SK-N-SH treated with all-trans-retinoic acid at 6 μM for 48 hours (cell line): ENCODE data around the gene RAD51B.

Source experiments
- ATAC-seq: fragments of 200-7000 bp; cut with Tn5 transposase; 3 replicates; pipeline ENCODE4 v1.9.1; 2020; ENCODE audit warnings: mild to moderate bottlenecking, moderate library complexity
- BACH2 ChIP-seq: fragments of 250-450 bp; sonication (Bioruptor Pico); IDR thresholded peaks from 2 replicates; pipeline ENCODE4 v1.9.0; 2021; ENCODE audit warnings: mild to moderate bottlenecking, borderline replicate concordance
- CSDC2 ChIP-seq: fragments of 250-450 bp; sonication (Bioruptor Pico); IDR thresholded peaks from 2 replicates; pipeline ENCODE4 v1.5.0; 2020; ENCODE audit warnings: mild to moderate bottlenecking, moderate library complexity
- ESRRG ChIP-seq: fragments of 250-450 bp; sonication (Bioruptor Pico); IDR thresholded peaks from 2 replicates; pipeline ENCODE4 v1.6.1; 2021; ENCODE audit warnings: mild to moderate bottlenecking
- ISL1 ChIP-seq: fragments of 250-450 bp; sonication (Bioruptor Pico); IDR thresholded peaks from 2 replicates; pipeline ENCODE4 v2.1.2; 2022; ENCODE audit warnings: mild to moderate bottlenecking, moderate library complexity
- OSR1 ChIP-seq: fragments of 250-450 bp; sonication (Bioruptor Pico); IDR thresholded peaks from 2 replicates; pipeline ENCODE4 v1.8.0; 2022; ENCODE audit warnings: moderate library complexity, mild to moderate bottlenecking, inconsistent platforms
- PPARA ChIP-seq: fragments of 250-450 bp; sonication (Bioruptor Pico); IDR thresholded peaks from 2 replicates; pipeline ENCODE4 v1.5.0; 2020; ENCODE audit warnings: mild to moderate bottlenecking, borderline replicate concordance
- RARB ChIP-seq: fragments of 250-450 bp; sonication (Bioruptor Pico); IDR thresholded peaks from 2 replicates; pipeline ENCODE4 v1.8.0; 2021; ENCODE audit warnings: mild to moderate bottlenecking, moderate library complexity
- SNAI2 ChIP-seq: fragments of 250-450 bp; sonication (Bioruptor Pico); IDR thresholded peaks from 2 replicates; pipeline ENCODE4 v1.5.0; 2020; ENCODE audit warnings: mild to moderate bottlenecking, moderate library complexity
- TCF4 ChIP-seq: fragments of 250-450 bp; sonication (Bioruptor Pico); IDR thresholded peaks from 2 replicates; pipeline ENCODE4 v1.8.0; 2021; ENCODE audit warnings: mild to moderate bottlenecking, moderate library complexity, borderline replicate concordance
- TOX ChIP-seq: fragments of 250-450 bp; sonication (Bioruptor Pico); IDR thresholded peaks from 2 replicates; pipeline ENCODE4 v1.8.0; 2021; ENCODE audit warnings: mild to moderate bottlenecking, moderate library complexity, borderline replicate concordance
- ZFP3 ChIP-seq: fragments of 250-450 bp; sonication (Bioruptor Pico); IDR thresholded peaks from 2 replicates; pipeline ENCODE4 v1.5.0; 2020; ENCODE audit warnings: mild to moderate bottlenecking, moderate library complexity
- ZFP30 ChIP-seq: fragments of 450-650 bp; formaldehyde crosslinking; IDR thresholded peaks from 2 replicates; pipeline ENCODE4 v1.5.0; 2022; ENCODE audit warnings: mild to moderate bottlenecking, moderate library complexity
- ZNF565 ChIP-seq: fragments of 450-650 bp; formaldehyde crosslinking; conservative IDR thresholded peaks from 2 replicates; pipeline ENCODE4 v1.5.0; 2020; ENCODE audit warnings: low read depth, mild to moderate bottlenecking, moderate library complexity
- ZNF70 ChIP-seq: fragments of 450-650 bp; formaldehyde crosslinking; IDR thresholded peaks from 2 replicates; pipeline ENCODE4 v1.5.0; 2020; ENCODE audit warnings: mild to moderate bottlenecking, moderate library complexity
- ZNF8 ChIP-seq: fragments of 450-650 bp; formaldehyde crosslinking; IDR thresholded peaks from 2 replicates; pipeline ENCODE4 v1.5.0; 2020; ENCODE audit warnings: mild to moderate bottlenecking, moderate library complexity
- TF ChIP-seq, protein P1 (sequence below): fragments of 250-450 bp; sonication (Bioruptor Pico); IDR thresholded peaks from 2 replicates; pipeline ENCODE4 v1.8.0; 2020; ENCODE audit warnings: mild to moderate bottlenecking, moderate library complexity, borderline replicate concordance
- TF ChIP-seq, protein P2 (sequence below): fragments of 250-450 bp; sonication (Bioruptor Pico); IDR thresholded peaks from 2 replicates; pipeline ENCODE4 v1.5.1; 2020; ENCODE audit warnings: low read depth, mild to moderate bottlenecking, moderate library complexity
- TF ChIP-seq, protein P3 (sequence below): fragments of 250-450 bp; sonication (Bioruptor Pico); IDR thresholded peaks from 2 replicates; pipeline ENCODE4 v1.8.0; 2021; ENCODE audit warnings: low read depth, mild to moderate bottlenecking, moderate library complexity, borderline replicate concordance
- TF ChIP-seq, protein P4 (sequence below): fragments of 250-450 bp; sonication (Bioruptor Pico); IDR thresholded peaks from 2 replicates; pipeline ENCODE4 v1.5.1; 2021; ENCODE audit warnings: mild to moderate bottlenecking, moderate library complexity
- TF ChIP-seq, protein P5 (sequence below): fragments of 250-450 bp; sonication (Bioruptor Pico); IDR thresholded peaks from 2 replicates; pipeline ENCODE4 v1.5.0; 2020; ENCODE audit warnings: mild to moderate bottlenecking, moderate library complexity

Gene RAD51B

DNA sequence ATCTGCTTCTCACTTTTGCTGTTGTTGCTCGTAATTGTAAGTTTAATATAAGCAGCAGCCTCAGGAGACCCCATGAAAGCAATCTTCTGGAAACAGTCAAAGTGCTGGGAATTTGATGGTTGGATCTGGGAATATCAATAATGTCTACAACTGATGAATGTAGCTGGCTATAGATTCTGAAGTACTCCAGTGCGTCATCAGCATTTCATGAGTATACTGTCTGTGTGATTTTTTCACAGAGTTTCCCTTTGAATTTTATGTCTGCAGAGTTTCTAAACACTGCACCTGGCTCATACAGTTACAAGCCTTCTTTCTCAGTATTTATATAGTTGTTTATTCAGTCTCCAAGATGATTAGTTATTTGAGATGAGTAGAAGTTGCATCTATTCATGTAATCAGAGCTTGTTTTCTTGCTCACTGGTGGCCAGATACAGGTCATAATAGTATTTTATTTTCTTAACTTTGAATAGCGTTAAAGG is 222.3 kb downstream of the RAD51B start:
- ATAC-seq, result no peak
- TF ChIP-seq ESRRG (no peak), BACH2 (CRISPR knock-in tag) (no peak), TCF4 (CRISPR knock-in tag) (no peak), ZNF8 (no peak), SNAI2 (no peak), ZFP30 (CRISPR knock-in tag) (no peak)
- TF ChIP-seq, protein P1, sequence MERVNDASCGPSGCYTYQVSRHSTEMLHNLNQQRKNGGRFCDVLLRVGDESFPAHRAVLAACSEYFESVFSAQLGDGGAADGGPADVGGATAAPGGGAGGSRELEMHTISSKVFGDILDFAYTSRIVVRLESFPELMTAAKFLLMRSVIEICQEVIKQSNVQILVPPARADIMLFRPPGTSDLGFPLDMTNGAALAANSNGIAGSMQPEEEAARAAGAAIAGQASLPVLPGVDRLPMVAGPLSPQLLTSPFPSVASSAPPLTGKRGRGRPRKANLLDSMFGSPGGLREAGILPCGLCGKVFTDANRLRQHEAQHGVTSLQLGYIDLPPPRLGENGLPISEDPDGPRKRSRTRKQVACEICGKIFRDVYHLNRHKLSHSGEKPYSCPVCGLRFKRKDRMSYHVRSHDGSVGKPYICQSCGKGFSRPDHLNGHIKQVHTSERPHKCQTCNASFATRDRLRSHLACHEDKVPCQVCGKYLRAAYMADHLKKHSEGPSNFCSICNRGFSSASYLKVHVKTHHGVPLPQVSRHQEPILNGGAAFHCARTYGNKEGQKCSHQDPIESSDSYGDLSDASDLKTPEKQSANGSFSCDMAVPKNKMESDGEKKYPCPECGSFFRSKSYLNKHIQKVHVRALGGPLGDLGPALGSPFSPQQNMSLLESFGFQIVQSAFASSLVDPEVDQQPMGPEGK, result no peak
- TF ChIP-seq, protein P2, sequence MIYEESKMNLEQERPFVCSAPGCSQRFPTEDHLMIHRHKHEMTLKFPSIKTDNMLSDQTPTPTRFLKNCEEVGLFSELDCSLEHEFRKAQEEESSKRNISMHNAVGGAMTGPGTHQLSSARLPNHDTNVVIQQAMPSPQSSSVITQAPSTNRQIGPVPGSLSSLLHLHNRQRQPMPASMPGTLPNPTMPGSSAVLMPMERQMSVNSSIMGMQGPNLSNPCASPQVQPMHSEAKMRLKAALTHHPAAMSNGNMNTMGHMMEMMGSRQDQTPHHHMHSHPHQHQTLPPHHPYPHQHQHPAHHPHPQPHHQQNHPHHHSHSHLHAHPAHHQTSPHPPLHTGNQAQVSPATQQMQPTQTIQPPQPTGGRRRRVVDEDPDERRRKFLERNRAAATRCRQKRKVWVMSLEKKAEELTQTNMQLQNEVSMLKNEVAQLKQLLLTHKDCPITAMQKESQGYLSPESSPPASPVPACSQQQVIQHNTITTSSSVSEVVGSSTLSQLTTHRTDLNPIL (CRISPR knock-in tag), result no peak

DNA sequence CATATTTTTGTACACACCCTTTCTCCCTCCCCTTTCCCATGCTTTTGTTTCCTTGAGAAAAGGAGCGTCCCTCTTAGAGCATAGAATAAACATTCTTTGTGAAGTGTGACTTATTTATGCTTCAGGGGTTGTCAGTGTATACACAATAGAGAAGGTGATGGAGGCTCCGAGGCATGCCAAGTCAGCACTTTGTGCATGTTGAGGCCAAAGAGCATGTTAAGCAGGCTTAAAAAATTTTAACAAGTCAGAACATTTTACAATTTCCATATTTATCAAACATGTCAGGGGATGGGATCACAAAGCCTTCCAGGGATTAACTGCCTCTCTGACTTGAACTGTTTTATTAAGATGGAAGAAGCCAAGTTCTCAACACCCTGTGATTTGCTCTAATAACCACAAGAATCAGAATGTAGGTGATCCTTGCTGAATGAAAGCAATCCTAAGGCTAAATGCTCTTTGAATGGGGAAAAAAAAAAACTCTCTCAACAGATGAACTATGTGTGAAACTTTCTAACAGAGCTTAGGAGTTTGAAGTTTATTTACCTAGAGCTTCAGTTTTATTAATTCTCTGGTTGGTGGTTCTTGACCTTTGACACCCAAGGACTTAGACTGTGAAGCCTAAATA is 223.1 kb downstream of the RAD51B start:
- no peak for TF ChIP-seq OSR1 (CRISPR knock-in tag)
- TF ChIP-seq ZFP30 (CRISPR knock-in tag), result no peak
- TF ChIP-seq, protein P3, sequence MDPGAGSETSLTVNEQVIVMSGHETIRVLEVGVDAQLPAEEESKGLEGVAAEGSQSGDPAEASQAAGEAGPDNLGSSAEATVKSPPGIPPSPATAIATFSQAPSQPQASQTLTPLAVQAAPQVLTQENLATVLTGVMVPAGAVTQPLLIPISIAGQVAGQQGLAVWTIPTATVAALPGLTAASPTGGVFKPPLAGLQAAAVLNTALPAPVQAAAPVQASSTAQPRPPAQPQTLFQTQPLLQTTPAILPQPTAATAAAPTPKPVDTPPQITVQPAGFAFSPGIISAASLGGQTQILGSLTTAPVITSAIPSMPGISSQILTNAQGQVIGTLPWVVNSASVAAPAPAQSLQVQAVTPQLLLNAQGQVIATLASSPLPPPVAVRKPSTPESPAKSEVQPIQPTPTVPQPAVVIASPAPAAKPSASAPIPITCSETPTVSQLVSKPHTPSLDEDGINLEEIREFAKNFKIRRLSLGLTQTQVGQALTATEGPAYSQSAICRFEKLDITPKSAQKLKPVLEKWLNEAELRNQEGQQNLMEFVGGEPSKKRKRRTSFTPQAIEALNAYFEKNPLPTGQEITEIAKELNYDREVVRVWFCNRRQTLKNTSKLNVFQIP (CRISPR knock-in tag), result no peak
- TF ChIP-seq CSDC2 (CRISPR knock-in tag), result no peak
- TF ChIP-seq ESRRG, result no peak
- TF ChIP-seq TOX (CRISPR knock-in tag), result no peak
- TF ChIP-seq RARB (CRISPR knock-in tag), result no peak
- no peak for TF ChIP-seq ZNF565
- no peak for TF ChIP-seq ZNF70 (CRISPR knock-in tag)
- no peak for ATAC-seq

DNA sequence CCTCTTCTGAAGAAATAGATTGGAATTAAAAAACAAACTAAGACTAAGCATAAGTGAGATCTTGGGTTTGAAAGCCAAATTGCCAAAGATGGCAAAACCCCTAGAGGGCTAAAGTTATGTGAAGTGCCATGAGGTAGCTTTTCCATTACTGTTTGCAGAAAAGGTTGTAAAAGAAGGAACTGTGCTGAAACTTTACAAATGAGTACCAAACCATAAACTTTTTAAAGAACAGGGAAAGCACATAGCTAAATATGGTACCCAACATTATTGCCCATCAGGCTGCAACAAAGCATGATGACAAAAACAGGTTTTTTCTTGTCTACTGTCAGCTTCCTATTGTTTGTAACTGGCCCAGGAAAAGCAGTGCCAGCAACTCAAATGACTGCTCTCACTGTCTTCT is 224.2 kb downstream of the RAD51B start:
- ATAC-seq, result no peak
- TF ChIP-seq BACH2 (CRISPR knock-in tag) (no peak), ISL1 (CRISPR knock-in tag) (no peak), PPARA (CRISPR knock-in tag) (no peak), ZFP3 (CRISPR knock-in tag) (no peak), ESRRG (no peak), OSR1 (CRISPR knock-in tag) (no peak), ZNF8 (no peak), ZFP30 (CRISPR knock-in tag) (no peak), RARB (CRISPR knock-in tag) (no peak), ZNF70 (CRISPR knock-in tag) (no peak)
- TF ChIP-seq, protein P4, sequence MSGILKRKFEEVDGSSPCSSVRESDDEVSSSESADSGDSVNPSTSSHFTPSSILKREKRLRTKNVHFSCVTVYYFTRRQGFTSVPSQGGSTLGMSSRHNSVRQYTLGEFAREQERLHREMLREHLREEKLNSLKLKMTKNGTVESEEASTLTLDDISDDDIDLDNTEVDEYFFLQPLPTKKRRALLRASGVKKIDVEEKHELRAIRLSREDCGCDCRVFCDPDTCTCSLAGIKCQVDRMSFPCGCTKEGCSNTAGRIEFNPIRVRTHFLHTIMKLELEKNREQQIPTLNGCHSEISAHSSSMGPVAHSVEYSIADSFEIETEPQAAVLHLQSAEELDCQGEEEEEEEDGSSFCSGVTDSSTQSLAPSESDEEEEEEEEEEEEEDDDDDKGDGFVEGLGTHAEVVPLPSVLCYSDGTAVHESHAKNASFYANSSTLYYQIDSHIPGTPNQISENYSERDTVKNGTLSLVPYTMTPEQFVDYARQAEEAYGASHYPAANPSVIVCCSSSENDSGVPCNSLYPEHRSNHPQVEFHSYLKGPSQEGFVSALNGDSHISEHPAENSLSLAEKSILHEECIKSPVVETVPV (CRISPR knock-in tag), result no peak
- TF ChIP-seq, protein P3 (CRISPR knock-in tag), result no peak
- TF ChIP-seq, protein P2 (CRISPR knock-in tag), result no peak
- TF ChIP-seq, protein P1, result no peak
- TF ChIP-seq, protein P5, sequence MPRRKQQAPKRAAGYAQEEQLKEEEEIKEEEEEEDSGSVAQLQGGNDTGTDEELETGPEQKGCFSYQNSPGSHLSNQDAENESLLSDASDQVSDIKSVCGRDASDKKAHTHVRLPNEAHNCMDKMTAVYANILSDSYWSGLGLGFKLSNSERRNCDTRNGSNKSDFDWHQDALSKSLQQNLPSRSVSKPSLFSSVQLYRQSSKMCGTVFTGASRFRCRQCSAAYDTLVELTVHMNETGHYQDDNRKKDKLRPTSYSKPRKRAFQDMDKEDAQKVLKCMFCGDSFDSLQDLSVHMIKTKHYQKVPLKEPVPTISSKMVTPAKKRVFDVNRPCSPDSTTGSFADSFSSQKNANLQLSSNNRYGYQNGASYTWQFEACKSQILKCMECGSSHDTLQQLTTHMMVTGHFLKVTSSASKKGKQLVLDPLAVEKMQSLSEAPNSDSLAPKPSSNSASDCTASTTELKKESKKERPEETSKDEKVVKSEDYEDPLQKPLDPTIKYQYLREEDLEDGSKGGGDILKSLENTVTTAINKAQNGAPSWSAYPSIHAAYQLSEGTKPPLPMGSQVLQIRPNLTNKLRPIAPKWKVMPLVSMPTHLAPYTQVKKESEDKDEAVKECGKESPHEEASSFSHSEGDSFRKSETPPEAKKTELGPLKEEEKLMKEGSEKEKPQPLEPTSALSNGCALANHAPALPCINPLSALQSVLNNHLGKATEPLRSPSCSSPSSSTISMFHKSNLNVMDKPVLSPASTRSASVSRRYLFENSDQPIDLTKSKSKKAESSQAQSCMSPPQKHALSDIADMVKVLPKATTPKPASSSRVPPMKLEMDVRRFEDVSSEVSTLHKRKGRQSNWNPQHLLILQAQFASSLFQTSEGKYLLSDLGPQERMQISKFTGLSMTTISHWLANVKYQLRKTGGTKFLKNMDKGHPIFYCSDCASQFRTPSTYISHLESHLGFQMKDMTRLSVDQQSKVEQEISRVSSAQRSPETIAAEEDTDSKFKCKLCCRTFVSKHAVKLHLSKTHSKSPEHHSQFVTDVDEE (CRISPR knock-in tag), result no peak
